Measurements from ENCODE around the gene PPFIA3.
A peak's percentile ranks its signal among the peaks of the same experiment; 100 is the strongest.
"Not testable (repeated sequence)": the region's sequence is repeated elsewhere in the genome, so short reads cannot be mapped to it uniquely, and the experiment has no call there.

Gene PPFIA3

DNA sequence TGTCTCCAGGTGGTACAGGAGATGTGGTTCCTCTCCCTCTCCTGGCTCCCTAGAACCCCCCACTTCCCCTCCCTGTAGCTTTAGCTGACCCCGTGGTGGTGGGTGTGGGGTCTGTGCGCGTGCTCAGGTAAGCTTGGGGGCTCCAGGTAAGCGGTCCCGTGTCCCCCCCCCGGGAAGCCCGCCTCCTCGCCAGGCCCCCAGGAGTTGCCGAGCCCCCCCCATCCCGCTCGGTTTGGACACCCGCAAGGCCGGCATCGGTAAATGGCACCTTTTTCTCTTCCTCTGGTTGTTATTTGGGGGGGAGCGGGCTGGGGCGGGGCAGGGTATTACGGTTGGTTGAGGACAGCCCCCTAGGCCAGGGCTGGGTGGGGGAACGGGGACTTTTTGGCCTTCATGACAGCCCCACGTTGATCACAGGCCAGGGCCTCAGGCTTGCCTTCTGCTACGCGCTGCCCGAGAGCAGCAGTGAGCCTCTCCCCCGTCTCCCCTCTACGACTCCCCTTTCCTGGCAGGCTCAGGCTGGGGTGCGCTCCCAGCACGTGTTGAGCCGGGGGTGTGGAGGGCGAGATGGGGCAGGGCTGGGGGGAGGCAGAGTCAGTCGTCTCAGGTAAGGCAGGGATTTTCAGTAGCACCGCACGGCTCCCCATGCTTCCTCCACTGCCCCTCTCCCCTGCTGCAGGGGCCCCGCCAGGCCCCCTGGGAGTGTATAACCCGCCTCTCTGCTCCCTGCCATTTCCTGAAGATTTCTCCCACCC, 15.8 kb upstream of the PPFIA3 start:
- DNase-seq (ENCODE audit: low spot score), result no peak

DNA sequence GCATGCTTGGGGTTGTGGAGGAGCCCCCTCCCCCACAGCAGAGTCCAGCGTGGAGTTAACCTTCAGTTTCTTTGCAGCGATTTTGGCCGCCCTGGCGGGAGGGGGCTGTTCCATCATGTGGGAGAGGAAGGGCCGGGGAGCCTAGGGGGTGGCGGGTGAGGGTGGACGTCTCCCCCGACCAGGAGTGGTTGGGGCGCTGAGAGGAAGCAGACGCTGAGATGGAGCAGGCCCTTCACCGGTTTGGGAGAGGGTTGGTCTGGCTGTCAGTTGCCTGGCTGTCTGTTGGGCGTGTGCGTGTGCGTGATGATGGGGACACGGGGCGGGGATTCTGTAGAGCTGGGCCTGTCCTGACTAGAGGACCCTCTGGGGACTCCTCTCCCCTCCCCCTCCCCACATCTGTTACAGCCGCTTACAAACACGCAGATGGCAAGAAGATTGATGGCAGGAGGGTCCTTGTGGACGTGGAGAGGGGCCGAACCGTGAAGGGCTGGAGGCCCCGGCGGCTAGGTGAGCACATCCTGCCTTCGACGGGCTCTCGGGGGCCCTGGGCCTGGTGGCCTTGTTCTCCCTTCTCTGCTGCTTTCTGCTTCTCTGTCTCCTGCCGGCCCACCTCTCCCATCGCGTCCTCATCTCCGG, 15.0 kb upstream of the PPFIA3 start:
- no peak for DNase-seq (ENCODE audit: low spot score)

DNA sequence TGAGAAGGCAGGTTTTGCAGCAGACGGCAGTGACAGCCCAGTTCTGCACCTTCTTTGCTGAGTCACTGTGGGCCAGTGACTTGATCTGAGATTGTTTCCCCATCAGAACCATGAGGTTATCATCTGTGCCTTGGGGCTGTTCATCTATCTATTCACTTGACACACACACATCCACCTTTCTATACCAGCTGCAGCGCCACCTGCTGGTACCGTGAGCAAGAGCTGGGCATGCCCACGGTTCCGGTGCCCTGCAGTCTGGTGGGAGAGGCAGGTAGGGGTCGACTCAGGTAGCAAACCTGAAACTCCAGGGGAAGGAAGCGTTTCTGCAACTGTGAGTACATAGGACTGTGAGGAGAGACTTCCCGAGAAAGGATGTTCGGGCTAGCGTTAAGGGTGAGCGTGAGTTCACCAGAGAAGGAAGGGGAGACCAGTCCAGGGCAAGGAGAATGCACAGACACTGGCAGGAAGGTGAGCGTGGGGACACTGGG, 12.7 kb upstream of the PPFIA3 start:
- DNase-seq (ENCODE audit: low spot score), result peak; percentile 72

DNA sequence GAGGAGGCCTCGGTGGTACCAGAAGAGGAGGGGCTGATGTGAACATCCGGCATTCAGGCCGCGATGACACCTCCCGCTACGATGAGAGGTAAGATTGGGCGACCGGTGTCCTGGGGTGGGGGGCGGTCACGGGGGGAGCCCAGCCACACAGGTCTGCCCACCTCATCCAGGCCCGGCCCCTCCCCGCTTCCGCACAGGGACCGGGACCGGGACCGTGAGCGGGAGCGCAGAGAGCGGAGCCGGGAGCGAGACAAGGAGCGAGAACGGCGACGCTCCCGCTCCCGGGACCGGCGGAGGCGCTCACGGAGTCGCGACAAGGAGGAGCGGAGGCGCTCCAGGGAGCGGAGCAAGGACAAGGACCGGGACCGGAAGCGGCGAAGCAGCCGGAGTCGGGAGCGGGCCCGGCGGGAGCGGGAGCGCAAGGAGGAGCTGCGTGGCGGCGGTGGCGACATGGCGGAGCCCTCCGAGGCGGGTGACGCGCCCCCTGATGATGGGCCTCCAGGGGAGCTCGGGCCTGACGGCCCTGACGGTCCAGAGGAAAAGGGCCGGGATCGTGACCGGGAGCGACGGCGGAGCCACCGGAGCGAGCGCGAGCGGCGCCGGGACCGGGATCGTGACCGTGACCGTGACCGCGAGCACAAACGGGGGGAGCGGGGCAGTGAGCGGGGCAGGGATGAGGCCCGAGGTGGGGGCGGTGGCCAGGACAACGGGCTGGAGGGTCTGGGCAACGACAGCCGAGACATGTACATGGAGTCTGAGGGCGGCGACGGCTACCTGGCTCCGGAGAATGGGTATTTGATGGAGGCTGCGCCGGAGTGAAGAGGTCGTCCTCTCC, 11.5 kb upstream of the PPFIA3 start:
- DNase-seq (ENCODE audit: low spot score), result no peak

DNA sequence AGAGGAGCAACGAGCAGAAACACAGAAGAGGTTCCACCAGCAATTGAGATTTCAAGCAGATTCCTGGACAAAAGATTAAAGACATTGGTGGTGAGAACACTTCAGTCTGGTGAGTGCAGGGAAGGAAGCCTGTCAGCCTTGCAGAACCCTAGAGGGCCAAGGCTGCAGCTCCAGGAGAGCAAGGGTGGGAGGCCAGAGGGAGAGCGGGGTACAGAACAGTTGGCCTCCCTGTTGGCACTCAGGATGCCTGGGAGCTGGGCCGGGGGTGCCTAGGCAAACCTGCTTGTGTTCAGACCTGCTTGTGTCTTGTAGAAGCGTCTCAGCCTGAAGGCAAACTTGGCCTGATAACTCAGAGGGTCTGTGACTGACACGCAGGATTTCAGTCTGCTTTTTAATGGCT, 10.3 kb upstream of the PPFIA3 start:
- DNase-seq (ENCODE audit: low spot score), result no peak

DNA sequence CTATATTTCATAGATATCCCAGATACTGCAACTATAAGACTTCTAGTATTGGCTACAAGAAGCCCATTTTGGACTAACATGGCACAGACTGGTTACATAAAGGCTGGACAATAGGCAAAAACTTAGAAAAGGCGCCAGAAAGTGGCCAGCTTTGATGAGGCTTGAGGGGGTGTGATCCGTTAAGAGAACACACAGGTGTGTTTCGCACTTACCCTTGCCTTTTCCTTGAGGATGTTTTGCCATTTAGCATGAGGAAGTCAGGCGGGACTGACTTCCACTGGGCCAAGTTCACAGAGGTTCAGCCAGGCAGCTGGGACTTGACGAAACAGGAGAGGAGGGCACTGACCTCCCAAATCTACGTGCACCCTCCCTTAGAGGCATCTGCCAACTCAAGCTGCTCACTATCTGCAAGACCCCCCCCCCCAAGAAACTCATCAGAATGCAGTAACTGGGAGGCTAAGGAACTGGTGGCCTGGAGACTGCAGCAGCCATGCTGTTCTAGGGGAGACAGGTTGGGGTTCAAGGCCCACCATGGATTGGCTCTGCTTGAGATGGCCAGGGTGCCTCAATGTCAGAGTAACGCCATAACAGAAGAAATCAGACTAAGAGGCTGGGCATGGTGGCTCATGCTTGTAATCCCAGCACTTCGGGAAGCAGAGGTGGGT, 9.6 kb upstream of the PPFIA3 start:
- no peak for DNase-seq (ENCODE audit: low spot score)

DNA sequence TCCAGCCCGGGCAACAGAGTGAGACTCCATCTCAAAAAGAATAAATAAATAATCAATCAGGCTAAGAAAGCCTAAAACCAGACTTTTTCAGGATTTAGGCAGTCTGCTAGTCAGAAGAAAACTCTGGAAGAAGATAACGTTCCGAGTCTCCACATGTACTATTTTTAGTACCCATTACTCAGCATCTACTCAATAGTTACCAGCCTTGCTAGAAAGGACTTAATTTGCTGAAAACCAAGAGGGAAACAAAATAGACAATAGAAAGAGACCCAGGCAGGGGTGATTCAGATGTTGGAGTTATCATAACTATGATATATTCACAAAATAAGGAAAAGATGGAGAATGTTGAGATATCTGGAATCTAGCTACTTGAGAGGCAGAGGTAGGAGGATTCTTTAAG, 8.8 kb upstream of the PPFIA3 start:
- DNase-seq (ENCODE audit: low spot score), result no peak

DNA sequence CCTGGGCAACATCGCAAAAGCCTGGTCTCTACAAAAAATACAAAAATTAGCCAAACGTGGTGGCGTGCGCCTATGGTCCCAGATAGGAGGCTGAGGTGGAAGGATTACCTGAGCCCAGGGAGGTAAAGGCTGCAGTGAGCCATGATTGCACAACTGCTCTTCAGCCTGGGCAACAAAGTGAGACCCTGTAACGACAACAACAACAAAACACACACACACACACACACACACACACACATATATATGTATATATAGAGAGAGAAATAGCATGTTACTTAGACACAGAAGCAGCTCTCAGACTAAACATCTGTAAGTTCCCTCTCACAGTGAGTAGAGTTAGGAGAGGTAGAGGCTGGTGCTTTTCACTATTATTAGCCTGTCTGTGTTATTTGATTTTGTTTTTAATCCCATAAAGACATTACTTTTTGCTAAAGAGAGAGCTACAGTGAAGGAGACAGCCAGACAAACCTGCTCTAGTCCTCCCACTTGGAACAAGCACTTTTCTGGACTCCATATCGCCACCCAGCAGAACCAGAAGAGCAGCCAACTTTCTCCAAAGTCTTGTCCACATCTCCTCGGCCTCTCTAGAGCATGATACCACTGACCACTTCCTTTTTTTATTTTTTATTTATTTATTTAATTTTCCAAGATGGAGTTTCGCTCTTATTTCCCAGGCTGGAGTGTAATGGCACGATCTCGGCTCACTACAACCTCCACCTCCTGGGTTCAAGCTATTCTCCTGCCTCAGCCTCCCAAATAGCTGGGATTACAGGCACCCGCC, 7.9 kb upstream of the PPFIA3 start:
- DNase-seq (ENCODE audit: low spot score), result no peak

DNA sequence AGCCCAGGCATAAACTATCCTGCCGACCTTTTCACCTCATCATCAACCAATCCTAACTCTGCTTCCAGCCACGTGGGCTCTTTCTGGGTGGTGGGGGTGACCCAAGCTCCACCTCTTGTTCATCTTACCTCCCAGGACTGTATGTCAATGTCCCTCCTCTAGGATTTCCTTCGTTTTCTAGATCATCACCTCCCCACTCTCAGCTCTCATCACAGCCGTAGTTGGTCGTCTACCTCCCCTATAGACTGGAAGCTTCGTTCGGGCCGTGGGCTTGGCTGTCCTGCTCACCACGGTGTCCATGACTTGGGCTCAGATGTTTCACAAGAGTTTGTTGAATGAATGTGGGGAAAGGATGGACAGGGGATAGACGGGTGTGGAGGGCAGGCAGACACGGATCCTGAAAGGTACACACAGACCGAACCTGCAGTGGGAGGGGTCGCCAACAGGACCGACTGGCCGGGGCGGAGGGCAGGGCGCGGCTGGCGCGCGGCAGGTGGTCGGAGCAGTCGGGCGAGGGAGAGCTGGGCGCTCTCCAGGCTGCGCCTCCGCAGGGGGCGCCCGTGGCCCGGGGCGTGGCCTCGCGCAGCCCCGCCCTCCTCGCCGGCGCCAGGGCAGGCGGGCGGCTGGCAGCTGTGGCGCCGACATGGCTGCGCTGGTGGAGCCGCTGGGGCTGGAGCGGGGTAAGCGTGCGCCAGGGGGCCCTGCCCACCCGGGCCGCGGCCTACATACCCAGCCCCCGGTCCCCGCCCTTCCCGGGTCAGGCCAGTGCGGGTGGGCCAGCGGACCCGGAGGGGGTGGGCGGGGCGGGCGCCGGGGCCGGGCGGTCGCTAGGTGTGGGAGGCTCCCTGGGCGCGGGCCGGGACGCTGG, 5.3 kb upstream of the PPFIA3 start, which contains the start of gene LIN7B:
Gene LIN7B (plus strand): TSS at position 609 of the 868 bp plus-strand sequence. CDS start 35 bp downstream, at position 644.
- DNase-seq (ENCODE audit: low spot score), result peak; percentile 76

DNA sequence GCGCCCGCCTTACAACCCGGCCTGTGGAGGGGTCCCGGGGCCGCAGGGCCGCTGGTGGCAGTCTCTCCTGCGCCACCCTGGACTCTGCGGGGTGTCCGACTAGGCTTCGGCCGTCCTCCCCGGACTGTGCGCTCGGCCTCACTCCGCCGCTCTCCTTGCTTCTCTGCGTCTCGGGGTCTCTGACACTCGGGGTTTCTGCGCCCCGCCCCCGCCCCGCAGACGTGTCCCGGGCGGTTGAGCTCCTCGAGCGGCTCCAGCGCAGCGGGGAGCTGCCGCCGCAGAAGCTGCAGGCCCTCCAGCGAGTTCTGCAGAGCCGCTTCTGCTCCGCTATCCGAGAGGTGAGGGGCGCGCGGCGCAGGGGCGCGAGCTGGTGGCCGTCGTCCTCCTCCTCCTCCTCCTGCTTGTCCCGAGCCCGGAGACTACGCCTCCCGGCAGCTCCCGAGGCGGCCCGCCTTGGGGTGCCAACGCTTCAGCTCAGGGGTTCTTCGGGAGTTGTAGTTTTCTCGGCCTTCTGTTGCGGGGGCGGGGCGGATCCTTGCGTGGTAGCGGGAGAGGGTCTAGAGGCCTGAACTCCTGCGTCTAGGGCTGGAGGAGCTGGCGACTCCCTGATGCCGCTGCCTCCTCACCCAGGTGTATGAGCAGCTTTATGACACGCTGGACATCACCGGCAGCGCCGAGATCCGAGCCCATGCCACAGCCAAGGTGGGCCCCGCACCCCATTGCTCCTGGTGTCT, 4.5 kb upstream of the PPFIA3 start:
- no peak for DNase-seq (ENCODE audit: low spot score)

DNA sequence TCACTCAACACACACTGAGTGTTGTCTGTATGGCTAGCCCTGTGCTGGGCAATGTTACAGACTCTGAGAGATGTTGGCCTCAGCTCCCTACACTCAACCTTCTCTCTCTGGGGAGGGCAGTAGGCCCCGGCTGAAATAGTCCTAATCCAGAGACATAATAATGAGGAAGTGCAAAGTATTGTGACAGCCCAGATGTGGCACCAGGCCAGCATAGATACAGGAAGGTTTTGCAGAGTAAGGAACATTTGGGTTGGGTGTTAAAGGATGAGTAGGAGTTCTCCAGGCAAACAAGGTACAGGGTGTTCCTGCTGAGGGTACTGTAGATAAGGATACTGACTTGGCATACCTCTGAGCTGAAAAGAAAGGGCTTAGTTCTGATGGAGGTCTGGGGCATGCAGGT, 2.8 kb upstream of the PPFIA3 start:
- no peak for DNase-seq (ENCODE audit: low spot score)

DNA sequence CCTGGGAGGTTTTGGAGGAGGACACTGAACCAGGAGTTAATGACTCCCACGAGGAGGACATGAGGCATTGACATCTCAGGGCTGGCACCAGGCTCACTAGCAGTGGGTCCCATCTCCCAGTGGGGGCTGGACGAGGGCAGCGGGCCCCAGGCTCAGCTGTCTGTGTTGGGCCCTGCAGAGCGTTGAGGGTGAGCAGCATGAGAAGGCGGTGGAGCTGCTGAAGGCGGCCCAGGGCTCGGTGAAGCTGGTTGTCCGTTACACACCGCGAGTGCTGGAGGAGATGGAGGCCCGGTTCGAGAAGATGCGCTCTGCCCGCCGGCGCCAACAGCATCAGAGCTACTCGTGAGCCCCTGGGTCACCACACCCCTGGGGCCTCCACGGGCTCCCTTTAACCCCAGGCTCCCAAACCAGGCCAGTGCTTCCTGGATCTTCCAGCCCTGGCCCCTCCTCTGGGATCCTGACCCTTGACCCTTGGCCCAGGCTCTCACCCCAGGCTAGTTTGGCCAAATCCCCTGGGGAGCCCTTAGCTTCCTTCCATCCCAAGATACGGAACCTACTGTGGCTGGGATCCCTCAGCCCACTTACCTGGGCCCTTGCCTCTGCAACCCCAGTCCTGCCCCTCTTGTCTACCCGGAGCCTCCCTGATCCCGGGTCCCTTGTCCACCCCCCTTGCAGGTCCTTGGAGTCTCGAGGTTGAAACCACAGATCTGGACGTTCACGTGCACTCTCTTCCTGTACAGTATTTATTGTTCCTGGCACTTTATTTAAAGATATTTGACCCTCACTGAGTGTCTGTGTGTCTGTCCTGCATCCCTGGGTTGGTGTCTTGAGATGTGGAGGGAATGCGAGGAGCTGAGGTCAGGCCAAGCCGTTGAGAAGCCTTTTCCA, 1.4 kb upstream of the PPFIA3 start:
- no peak for DNase-seq (ENCODE audit: low spot score)

DNA sequence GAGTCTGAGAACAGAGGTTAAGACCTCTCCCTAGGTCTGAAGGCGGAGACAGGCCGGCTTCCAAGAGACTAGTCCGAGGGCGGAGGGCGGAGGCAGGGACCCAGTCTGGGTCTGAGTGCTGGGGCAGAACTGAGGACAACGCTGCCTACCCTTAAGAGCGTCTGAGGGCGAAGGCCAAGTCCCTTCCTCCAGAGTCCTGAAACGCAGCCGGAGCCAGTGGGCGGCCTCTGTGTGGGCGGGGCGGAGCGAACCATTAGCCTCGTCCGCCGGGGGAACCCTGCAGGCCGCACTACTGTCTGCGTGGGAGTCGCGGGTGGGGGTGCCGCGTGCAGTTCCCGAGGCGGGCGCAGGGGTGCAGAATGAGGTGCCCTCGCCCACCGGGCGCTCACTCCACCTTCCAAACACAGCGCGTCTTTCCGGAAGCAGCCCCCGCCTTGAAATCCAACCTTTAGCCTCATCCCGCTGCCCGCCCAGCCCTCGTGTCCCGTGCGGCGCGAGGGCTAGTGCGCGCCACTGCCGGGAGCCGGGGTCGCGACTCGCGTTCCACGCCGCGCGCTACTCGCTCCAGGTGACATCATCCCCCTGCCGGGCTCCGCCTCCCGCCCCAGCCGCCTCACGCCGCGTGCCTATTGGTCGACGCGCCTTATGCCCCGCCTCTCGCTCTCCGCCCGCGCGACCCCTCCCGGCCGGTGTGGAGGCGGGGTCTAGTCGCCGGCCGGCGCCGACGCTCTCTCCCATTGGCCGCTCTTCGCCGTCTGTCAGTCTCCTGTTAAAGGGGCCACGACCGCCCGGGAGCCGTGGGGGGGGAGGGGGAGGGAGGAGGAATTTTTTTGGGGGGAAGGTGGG, 556 bp upstream of the PPFIA3 start, which contains the start of gene C19orf73:
Gene C19orf73 (minus strand): TSS at position 579 of the 846 bp plus-strand sequence. CDS start 121 bp downstream, at position 458.
- DNase-seq (ENCODE audit: low spot score), result peak; percentile 97

DNA sequence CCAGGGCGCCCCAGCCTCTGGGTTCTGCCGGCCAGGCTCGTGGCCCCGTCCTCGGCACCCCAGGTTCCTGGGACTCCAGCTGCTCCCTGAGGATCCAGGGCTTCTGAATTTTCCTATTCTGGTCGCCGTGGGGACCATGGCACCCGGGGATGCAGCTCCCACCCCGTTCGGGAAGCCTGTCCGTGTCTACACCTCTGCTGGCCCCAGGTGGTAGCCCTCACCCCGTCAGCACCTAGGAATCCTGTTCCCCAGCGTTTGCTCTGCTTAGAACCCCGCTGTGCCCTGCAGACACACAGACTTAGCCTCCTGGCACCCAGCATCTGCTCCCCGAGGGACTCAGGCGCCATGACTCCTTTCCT, 960 bp downstream of the PPFIA3 start:
- DNase-seq (ENCODE audit: low spot score), result no peak

DNA sequence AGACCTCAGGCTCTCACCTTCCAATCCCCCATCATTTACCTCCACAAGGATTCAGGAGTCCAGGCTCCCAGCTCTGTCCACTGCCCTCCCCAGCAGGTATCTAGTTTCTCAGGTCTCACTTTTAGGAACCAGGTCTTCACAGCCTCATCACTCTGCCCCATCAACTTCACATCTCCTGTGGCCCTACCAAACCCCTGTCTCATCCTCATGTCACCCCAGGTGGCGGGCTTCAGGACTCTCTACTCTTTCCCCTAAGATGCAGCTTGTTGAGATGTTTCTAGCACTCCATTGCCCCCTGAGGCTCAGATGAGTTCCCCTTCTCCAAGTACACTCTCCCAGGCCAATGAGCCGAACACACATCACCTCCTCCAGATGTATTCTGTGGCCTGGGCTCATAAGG, 1.5 kb downstream of the PPFIA3 start:
- no peak for DNase-seq (ENCODE audit: low spot score)

DNA sequence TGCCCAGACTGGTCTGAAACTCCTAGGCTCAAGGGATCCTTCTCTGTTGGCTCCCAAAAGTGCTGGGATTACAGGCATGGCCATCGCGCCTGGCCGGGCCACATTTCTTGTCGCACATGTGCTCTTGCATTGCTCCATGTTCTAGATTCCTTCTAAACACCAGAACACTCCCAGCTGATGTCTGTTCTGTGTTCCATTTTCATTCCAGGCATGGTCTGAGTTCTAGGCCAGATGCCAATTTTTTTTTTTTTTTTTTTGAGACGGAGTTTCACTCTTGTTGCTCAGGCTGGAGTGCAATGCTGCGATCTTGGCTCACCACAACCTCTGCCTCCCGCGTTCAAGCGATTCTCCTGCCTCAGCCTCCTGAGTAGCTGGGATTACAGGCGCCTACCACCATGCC, 2.5 kb downstream of the PPFIA3 start:
- DNase-seq (ENCODE audit: low spot score), result not testable (repeated sequence)

DNA sequence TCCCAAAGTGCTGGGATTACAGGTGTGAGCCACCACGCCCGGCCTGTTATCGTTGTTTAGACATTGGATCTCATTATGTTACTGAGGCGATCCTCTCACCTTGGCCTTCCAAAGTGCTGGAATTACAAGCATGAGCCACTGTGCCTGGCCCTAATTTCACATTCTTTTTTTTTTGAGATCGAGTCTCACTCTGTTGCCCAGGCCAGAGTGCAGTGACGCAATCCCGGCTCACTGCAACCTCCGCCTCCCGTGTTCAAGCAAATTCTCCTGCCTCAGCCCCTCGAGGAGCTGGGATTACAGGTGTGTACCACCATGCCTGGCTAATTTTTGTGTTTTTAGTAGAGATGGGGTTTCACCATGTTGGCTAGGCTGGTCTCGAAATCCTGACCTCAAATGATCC, 3.9 kb downstream of the PPFIA3 start:
- DNase-seq (ENCODE audit: low spot score), result not testable (repeated sequence)

All from SW480 (cell line).